NCI-H526 treated with DMSO at 0.1 percent for 48 hours (cell line): ENCODE results near the gene RNF212B.

Experiments
- DNase-seq: peaks from one replicate; lab custom pipeline; 2025; lab: John Stamatoyannopoulos, UW

Gene RNF212B

GRCh38 chr14:23321572-23322547, 84.1 kb downstream of the RNF212B start:
- DNase-seq, result no peak
